CD14-positive monocyte (primary cell): ENCODE data around the gene SEMA4G. TPM values are rescaled to one million over a fixed set of nuclear protein-coding genes. Genes with fewer than 3 reads are reported as not detected.

ENCODE experiments used
- DNase-seq, 3 donors: peaks; one replicate each; pipeline ENCODE4 v3.0.0-alpha.2; 2011 to 2022
- H2AFZ ChIP-seq: 2 replicates; pipeline ENCODE4 v1.6.0; 2012; ENCODE audit warnings: mild to moderate bottlenecking, low read depth, low read length, inconsistent platforms; ENCODE audit not compliant: insufficient read depth, poor library complexity, severe bottlenecking
- H3K27ac ChIP-seq, 2 donors: 1 replicate in 1 of 2; 2 replicates in 1 of 2; pipeline ENCODE4 v1.5.1; 2012 to 2013; ENCODE audit warnings: low read length in 2 of 2, control low read depth in 1 of 2, inconsistent platforms in 1 of 2, low read depth in 1 of 2, mild to moderate bottlenecking in 1 of 2
- H3K27me3 ChIP-seq, 2 donors: one replicate each; pipeline versions ENCODE4 v1.6.0 to v1.6.1; 2011 to 2013; ENCODE audit warnings: low read length in 2 of 2; ENCODE audit not compliant: control insufficient read depth in 2 of 2, insufficient read depth in 2 of 2
- H3K36me3 ChIP-seq, 2 donors: replicated peaks in 1 of 2; 1 replicate in 1 of 2; 2 replicates in 1 of 2; pipeline versions ENCODE4 v1.5.1 to v1.6.1; 2012 to 2013; ENCODE audit warnings: low read length in 2 of 2, control low read depth in 1 of 2, inconsistent platforms in 1 of 2, mild to moderate bottlenecking in 1 of 2; ENCODE audit not compliant: insufficient read depth in 2 of 2, control insufficient read depth in 1 of 2
- H3K4me1 ChIP-seq, 2 donors: 1 replicate in 1 of 2; 2 replicates in 1 of 2; pipeline versions ENCODE4 v1.5.1 to v1.6.1; 2012 to 2013; ENCODE audit warnings: low read length in 2 of 2, control low read depth in 1 of 2, inconsistent platforms in 1 of 2, mild to moderate bottlenecking in 1 of 2, moderate library complexity in 1 of 2; ENCODE audit not compliant: insufficient read depth in 2 of 2, control insufficient read depth in 1 of 2
- H3K4me2 ChIP-seq: replicated peaks from 2 replicates; pipeline ENCODE3; 2012; ENCODE audit warnings: low read length, moderate library complexity, mild to moderate bottlenecking; ENCODE audit not compliant: poor library complexity, severe bottlenecking; ENCODE audit errors: extremely low read depth
- H3K4me3 ChIP-seq, 3 experiments: fragments of 200-600 bp in 1 of 3; sonication (generic) in 1 of 3; replicated peaks in 1 of 3; 1 replicate in 2 of 3; 2 replicates in 1 of 3; pipeline ENCODE4 v1.5.1; 2011 to 2013; ENCODE audit warnings: low read length in 3 of 3, mild to moderate bottlenecking in 3 of 3, control low read depth in 2 of 3, low read depth in 2 of 3, inconsistent platforms in 1 of 3, moderate library complexity in 1 of 3
- H3K79me2 ChIP-seq: 2 replicates; pipeline ENCODE4 v1.6.0; 2012; ENCODE audit warnings: mild to moderate bottlenecking, control low read depth, inconsistent platforms, low read length, moderate library complexity; ENCODE audit not compliant: insufficient read depth
- H3K9ac ChIP-seq: 2 replicates; pipeline ENCODE4 v1.6.0; 2017; ENCODE audit warnings: low read length, mild to moderate bottlenecking; ENCODE audit not compliant: insufficient read depth, poor library complexity, severe bottlenecking
- H3K9me3 ChIP-seq, 2 donors: replicated peaks in 1 of 2; 1 replicate in 1 of 2; 2 replicates in 1 of 2; pipeline versions ENCODE4 v1.5.1 to v1.6.1; 2012 to 2013; ENCODE audit warnings: low read length in 2 of 2, control low read depth in 1 of 2; ENCODE audit not compliant: control insufficient read depth in 1 of 2, insufficient read depth in 1 of 2
- H4K20me1 ChIP-seq: 2 replicates; pipeline ENCODE4 v1.6.0; 2012; ENCODE audit warnings: mild to moderate bottlenecking, low read length, control low read depth, moderate library complexity; ENCODE audit not compliant: insufficient read depth
- H3K27ac Mint-ChIP-seq, 7 donors: one replicate each; pipeline ENCODE4 v1.8.0; 2020; ENCODE audit warnings: mild to moderate bottlenecking in 7 of 7, mixed read lengths in 7 of 7, moderate library complexity in 6 of 7, inconsistent platforms in 2 of 7
- H3K27me3 Mint-ChIP-seq, 3 donors: one replicate each; pipeline ENCODE4 v1.8.0; 2021 to 2022; ENCODE audit warnings: low read depth in 3 of 3, mild to moderate bottlenecking in 3 of 3, mixed read lengths in 3 of 3, moderate library complexity in 3 of 3, inconsistent platforms in 1 of 3
- H3K36me3 Mint-ChIP-seq, 2 donors: one replicate each; pipeline ENCODE4 v1.8.0; 2020; ENCODE audit warnings: mixed read lengths in 2 of 2, inconsistent platforms in 1 of 2, mild to moderate bottlenecking in 1 of 2
- H3K4me1 Mint-ChIP-seq: one replicate; pipeline ENCODE4 v1.8.0; 2020; ENCODE audit warnings: mild to moderate bottlenecking, mixed read lengths
- H3K4me3 Mint-ChIP-seq, 2 donors: one replicate each; pipeline ENCODE4 v1.8.0; 2020; ENCODE audit warnings: mild to moderate bottlenecking in 2 of 2, mixed read lengths in 2 of 2, moderate library complexity in 1 of 2
- H3K9me3 Mint-ChIP-seq, 7 donors: one replicate each; pipeline ENCODE4 v1.8.0; 2020 to 2022; ENCODE audit warnings: mixed read lengths in 7 of 7, mild to moderate bottlenecking in 6 of 7, moderate library complexity in 6 of 7, inconsistent platforms in 2 of 7
- CTCF ChIP-seq: fragments of 200-600 bp; IDR thresholded peaks from one replicate; pipeline ENCODE4 v1.8.0; 2022; ENCODE audit warnings: antibody characterized with exemption, mild to moderate bottlenecking
- whole genome bisulfite sequencing: methylation state at CpG from one replicate; pipeline ENCODE4 v1.1.5; 2013; ENCODE audit warnings: missing lambda C conversion rate; ENCODE audit not compliant: insufficient coverage; 5-methylcytosine and 5-hydroxymethylcytosine counted together
- intact Hi-C, 2 donors: fragments of 100-400 bp; cut with micrococcal nuclease; formaldehyde crosslinking; loops; one replicate each; pipeline versions ENCODE4 v1.15.0 to v1.15.1; 2023
- polyA plus RNA-seq, 3 donors: library from polyadenylated mRNA; depleted of rRNA in 1 of 3; unstranded in 2 of 3; stranded (reverse) in 1 of 3; fragments of 300-500 nt in 2 of 3; fragments of >200 nt in 1 of 3; fragmentation: Illumina TruSeq in 2 of 3; gene quantifications; 1 replicate in 2 of 3; 2 replicates in 1 of 3; pipeline ENCODE4 v1.2.3, GENCODE V29; 2012 to 2021

SEMA4G gene
- polyA plus RNA-seq, 3 donors, result 0.24 TPM; not detected in 2

- peaks cover 16 to 47% of the 10 kb centered on the region in 2 donors for H3K36me3 ChIP-seq
- Mint-ChIP-seq H3K27ac (peak overlapping the region; percentile 76 to 92 (median 89)), H3K36me3 (peaks cover 37 to 40% of the 10 kb centered on the region in 2 donors), H3K4me3 (peak overlapping the region; percentile 96 to 98), H3K4me1 (peaks cover 25% of the 10 kb centered on the region), H3K27me3 (peaks cover 0 to 2% (median 2%) of the 10 kb centered on the region in 3 donors), H3K9me3 (peaks cover 0 to 6% (median 4%) of the 10 kb centered on the region in 7 donors)
- peaks cover 16 to 24% of the 10 kb centered on the region in 2 donors for H3K4me1 ChIP-seq
- peak overlapping the region; percentile 100 for H2AFZ ChIP-seq
- no peaks in the 10 kb centered on the region for H3K27me3 ChIP-seq
- WGBS, result 3% methylated on average over 14 of the region's 15 CpGs
- H3K4me3 ChIP-seq, result peak overlapping the region; percentile 85 to 99 (median 98)
- H3K9ac ChIP-seq, result peak overlapping the region; percentile 85
- peak overlapping the region; percentile 99 for H3K4me2 ChIP-seq
- intact Hi-C loops, result loop anchor here (5.0 to 10.0 kb wide), 2 partner anchors 73 to 75 kb away; partner anchors contain the start of gene SLF2 (in 2 of the 2)
- no peak for TF ChIP-seq CTCF
- H3K79me2 ChIP-seq, result peaks cover 32% of the 10 kb centered on the region
- H4K20me1 ChIP-seq, result no peaks in the 10 kb centered on the region
- H3K27ac ChIP-seq, result peak overlapping the region in 1 of 2 donors; percentile 77
- no peak for DNase-seq
- H3K9me3 ChIP-seq, result no peaks in the 10 kb centered on the region
Observed at GRCh38 chr10:100987685-100988049, 18.4 kb downstream of the SEMA4G start.

GRCh38 chr10:100988166-100988565 is 18.9 kb downstream of the SEMA4G start:
- TF ChIP-seq CTCF, result no peak
- intact Hi-C loops, result loop anchor here (5.0 to 10.0 kb wide), 2 partner anchors 73 to 76 kb away; partner anchors contain the start of gene SLF2 (in 2 of the 2)
- Mint-ChIP-seq H3K36me3 (peaks cover 38 to 40% of the 10 kb centered on the region in 2 donors), H3K27me3 (peaks cover 0 to 2% (median 2%) of the 10 kb centered on the region in 3 donors), H3K9me3 (peaks cover 0 to 6% (median 4%) of the 10 kb centered on the region in 7 donors), H3K4me1 (peaks cover 25% of the 10 kb centered on the region), H3K4me3 (peak overlapping the region; percentile 96 to 98), H3K27ac (no peak overlapping the region)
- peaks cover 16 to 45% of the 10 kb centered on the region in 2 donors for H3K36me3 ChIP-seq
- H3K4me2 ChIP-seq, result peak overlapping the region; percentile 99
- H2AFZ ChIP-seq, result peak overlapping the region; percentile 100
- H3K27me3 ChIP-seq, result no peaks in the 10 kb centered on the region
- H3K9ac ChIP-seq, result no peak overlapping the region
- no peaks in the 10 kb centered on the region for H4K20me1 ChIP-seq
- WGBS, result 82% methylated on average over 9 of the region's 10 CpGs
- H3K9me3 ChIP-seq, result no peaks in the 10 kb centered on the region
- peak overlapping the region in 2 of 3 experiments; percentile 85 to 99 for H3K4me3 ChIP-seq
- peaks cover 16 to 24% of the 10 kb centered on the region in 2 donors for H3K4me1 ChIP-seq
- no peak overlapping the region for H3K27ac ChIP-seq
- no peak for DNase-seq
- H3K79me2 ChIP-seq, result peaks cover 32% of the 10 kb centered on the region
